SKM-1 treated with dmso at 0.1 percent for 144 hours (cell line): ENCODE measurements around the gene CUX1.

ENCODE experiments used
- DNase-seq: peaks from one replicate; lab custom pipeline; 2025; ENCODE audit not compliant: unreplicated experiment; lab: John Stamatoyannopoulos, UW

Gene CUX1

GRCh38 chr7:101934618-101935017 is 117.2 kb downstream of the CUX1 start:
- DNase-seq: no peak

- DNase-seq: no peak
Observed at GRCh38 chr7:101935521-101936141, 118.2 kb downstream of the CUX1 start.

GRCh38 chr7:101936223-101936610 is 118.8 kb downstream of the CUX1 start:
- no peak for DNase-seq

GRCh38 chr7:101936611-101937231 is 119.3 kb downstream of the CUX1 start:
- no peak for DNase-seq

- no peak for DNase-seq
Observed at GRCh38 chr7:101937717-101938514, 120.5 kb downstream of the CUX1 start.

- DNase-seq: no peak
Observed at GRCh38 chr7:101939136-101939695, 121.8 kb downstream of the CUX1 start.

- DNase-seq: no peak
Observed at GRCh38 chr7:101940151-101940550, 122.7 kb downstream of the CUX1 start.

- no peak for DNase-seq
Observed at GRCh38 chr7:101940830-101941229, 123.4 kb downstream of the CUX1 start.

- DNase-seq: no peak
Observed at GRCh38 chr7:101941481-101942383, 124.3 kb downstream of the CUX1 start.

- DNase-seq: no peak
Observed at GRCh38 chr7:101942603-101943210, 125.3 kb downstream of the CUX1 start.

GRCh38 chr7:101943306-101943705 is 125.9 kb downstream of the CUX1 start:
- no peak for DNase-seq

GRCh38 chr7:101943889-101944600 is 126.6 kb downstream of the CUX1 start:
- no peak for DNase-seq

GRCh38 chr7:101944611-101945010 is 127.2 kb downstream of the CUX1 start:
- no peak for DNase-seq

- no peak for DNase-seq
Observed at GRCh38 chr7:101945034-101945758, 127.8 kb downstream of the CUX1 start.

GRCh38 chr7:101947899-101948298 is 130.5 kb downstream of the CUX1 start:
- no peak for DNase-seq

GRCh38 chr7:101948650-101949049 is 131.2 kb downstream of the CUX1 start:
- DNase-seq: no peak

GRCh38 chr7:101950450-101951119 is 133.2 kb downstream of the CUX1 start:
- DNase-seq: no peak

- no peak for DNase-seq
Observed at GRCh38 chr7:101951757-101952156, 134.3 kb downstream of the CUX1 start.
